Hepatocyte (in vitro differentiated cells): ENCODE data around the gene PNCK.

Source experiments
- EZH2 ChIP-seq: fragments of 200-600 bp; sonication (generic); IDR thresholded peaks from 2 replicates; pipeline ENCODE4 v1.6.1; 2016; ENCODE audit warnings: antibody characterized with exemption, mild to moderate bottlenecking, borderline replicate concordance
- TF ChIP-seq, protein P1 (sequence below): fragments of 200-600 bp; sonication (generic); IDR thresholded peaks from 2 replicates; pipeline ENCODE4 v1.5.1; 2016; ENCODE audit warnings: antibody characterized with exemption, mild to moderate bottlenecking; ENCODE audit not compliant: poor library complexity

DNA sequence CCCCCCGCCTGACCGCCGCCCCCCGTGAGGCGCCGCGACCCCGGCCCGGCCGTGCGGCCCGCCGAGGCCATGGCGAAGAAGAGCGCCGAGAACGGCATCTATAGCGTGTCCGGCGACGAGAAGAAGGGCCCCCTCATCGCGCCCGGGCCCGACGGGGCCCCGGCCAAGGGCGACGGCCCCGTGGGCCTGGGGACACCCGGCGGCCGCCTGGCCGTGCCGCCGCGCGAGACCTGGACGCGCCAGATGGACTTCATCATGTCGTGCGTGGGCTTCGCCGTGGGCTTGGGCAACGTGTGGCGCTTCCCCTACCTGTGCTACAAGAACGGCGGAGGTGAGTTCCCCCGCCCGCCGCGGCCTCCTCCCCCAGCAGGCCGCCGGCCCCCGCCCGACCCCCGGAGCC is 14.9 kb upstream of the PNCK start:
- TF ChIP-seq, protein P1, sequence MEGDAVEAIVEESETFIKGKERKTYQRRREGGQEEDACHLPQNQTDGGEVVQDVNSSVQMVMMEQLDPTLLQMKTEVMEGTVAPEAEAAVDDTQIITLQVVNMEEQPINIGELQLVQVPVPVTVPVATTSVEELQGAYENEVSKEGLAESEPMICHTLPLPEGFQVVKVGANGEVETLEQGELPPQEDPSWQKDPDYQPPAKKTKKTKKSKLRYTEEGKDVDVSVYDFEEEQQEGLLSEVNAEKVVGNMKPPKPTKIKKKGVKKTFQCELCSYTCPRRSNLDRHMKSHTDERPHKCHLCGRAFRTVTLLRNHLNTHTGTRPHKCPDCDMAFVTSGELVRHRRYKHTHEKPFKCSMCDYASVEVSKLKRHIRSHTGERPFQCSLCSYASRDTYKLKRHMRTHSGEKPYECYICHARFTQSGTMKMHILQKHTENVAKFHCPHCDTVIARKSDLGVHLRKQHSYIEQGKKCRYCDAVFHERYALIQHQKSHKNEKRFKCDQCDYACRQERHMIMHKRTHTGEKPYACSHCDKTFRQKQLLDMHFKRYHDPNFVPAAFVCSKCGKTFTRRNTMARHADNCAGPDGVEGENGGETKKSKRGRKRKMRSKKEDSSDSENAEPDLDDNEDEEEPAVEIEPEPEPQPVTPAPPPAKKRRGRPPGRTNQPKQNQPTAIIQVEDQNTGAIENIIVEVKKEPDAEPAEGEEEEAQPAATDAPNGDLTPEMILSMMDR, result no peak
- no peak for TF ChIP-seq EZH2
